Heart right ventricle (tissue), 16 donors: Measurements from ENCODE around the gene RPL39L. TPM values are rescaled to one million over a fixed set of nuclear protein-coding genes. Genes with fewer than 3 reads are reported as not detected.
A peak's percentile ranks its signal among the peaks of the same experiment; 100 is the strongest.

Experiments
- ATAC-seq, 8 donors: fragments of 200-7000 bp; cut with Tn5 transposase; one replicate each; pipeline ENCODE4 v1.9.1; 2020; ENCODE audit warnings: mild to moderate bottlenecking in 8 of 8, moderate library complexity in 8 of 8, moderate number of reproducible peaks in 1 of 8
- DNase-seq, 2 donors: peaks; one replicate each; pipeline ENCODE4 v3.0.0-alpha.2; 2020
- H3K27ac ChIP-seq, 10 donors: fragments of 200-600 bp; sonication (generic) in 2 of 10; one replicate each; pipeline versions ENCODE4 v1.5.0 to v1.8.0; 2020 to 2022; ENCODE audit warnings: mild to moderate bottlenecking in 3 of 10
- H3K27me3 ChIP-seq, 7 donors: fragments of 200-600 bp; one replicate each; pipeline ENCODE4 v1.8.0; 2021 to 2022; ENCODE audit warnings: mild to moderate bottlenecking in 2 of 7
- H3K36me3 ChIP-seq, 9 donors: fragments of 200-600 bp; sonication (generic) in 1 of 9; one replicate each; pipeline versions ENCODE4 v1.5.0 to v1.8.0; 2020 to 2022; ENCODE audit warnings: mild to moderate bottlenecking in 2 of 9
- H3K4me1 ChIP-seq, 9 donors: fragments of 200-600 bp; sonication (generic) in 1 of 9; one replicate each; pipeline versions ENCODE4 v1.5.0 to v1.8.0; 2020 to 2022; ENCODE audit warnings: mild to moderate bottlenecking in 4 of 9
- H3K4me3 ChIP-seq, 10 donors: fragments of 200-600 bp; sonication (generic) in 2 of 10; one replicate each; pipeline versions ENCODE4 v1.5.0 to v1.8.0; 2020 to 2022; ENCODE audit warnings: mild to moderate bottlenecking in 7 of 10, moderate library complexity in 2 of 10
- H3K9me3 ChIP-seq, 11 donors: fragments of 200-600 bp in 10 of 11; sonication (generic) in 2 of 11; one replicate each; pipeline versions ENCODE4 v1.5.0 to v1.8.0; 2013 to 2022; ENCODE audit warnings: mild to moderate bottlenecking in 2 of 11, control low read depth in 1 of 11, moderate library complexity in 1 of 11
- WGBS, 2 donors: extraction: QIAGEN DNeasy Blood & Tissue Kit; methylation state at CpG; one replicate each; pipeline ENCODE4 v1.1.7; 2013; ENCODE audit warnings: inconsistent platforms in 1 of 2; 5-methylcytosine and 5-hydroxymethylcytosine counted together
- intact Hi-C, 10 donors: fragments of 100-400 bp; cut with DNase I; formaldehyde crosslinking; loops; one replicate each; pipeline versions ENCODE4 v1.11.1 to v1.14.2; 2022
- polyA plus RNA-seq, 2 donors: library from polyadenylated mRNA; stranded (reverse); fragments of 200-250 nt; gene quantifications; one replicate each; pipeline ENCODE4 v1.2.3, GENCODE V29; 2013
- total RNA-seq, 10 donors: library from RNA; stranded (reverse); fragmentation: NEBNext Ultra II Directional in 3 of 10; extraction: Animal tissue kit (Norgen Biotek cat#: 25700) in 3 of 10; gene quantifications; one replicate each; pipeline versions ENCODE4 v1.2.1 to v1.2.4, GENCODE V29; 2021 to 2023
- TF ChIP-seq, protein P1 (sequence below), 9 donors: fragments of 200-600 bp; sonication (generic) in 2 of 9; IDR thresholded peaks; one replicate each; pipeline versions ENCODE4 v1.5.0 to v1.8.0; 2021 to 2022; ENCODE audit warnings: antibody characterized with exemption in 9 of 9, mild to moderate bottlenecking in 5 of 9, moderate library complexity in 1 of 9
- donor health status: Arrhythmogenic right ventricular cardiomyopathy.
- donor health status: ischemic (EF 13 %, LVEDD 7.1; RV severe dilation, severe dysfunction).
- donor health status: healthy with polysubstance abuse.
- donor health status: DM: no; HTN: yes; CAD: no.
- donor health status: DM: no; HTN: no; CAD: no.
- donor health status: ischemic (EF 25% LVEDD 6.9; RV normal size, moderate dysfunction).
- donor health status: ischemic (EF 25% LVEDD 5.7; RV mildly dilated, moderate dysfunction).
- donor health status: healthy.
- donor health status: DM: yes; HTN: yes; CAD: no.
- donor health status: Ischemic cardiomyopathy.
- donor health status: ischemic (EF 35%, LVEDD 5.7; RV mildly dilated, moderate dysfunction).
- donor health status: nonischemic (EF 11% LVEDD 7.7; RV severe dilation, severe dysfunction).
- donor health status: DM: yes; HTN: yes; CAD: no.
- donor health status: PGD.
- donor health status: ischemic (EF 29% LVEDD 5.4; RV normal size, mild dysfunction).
- donor health status: nonischemic (EF 23%, LVEDD 6.1; RV moderate dilation, normal function).

The RPL39L gene
- total and polyA plus RNA-seq, 12 donors: 0.44 to 17.8 (median 5.6) TPM

DNA sequence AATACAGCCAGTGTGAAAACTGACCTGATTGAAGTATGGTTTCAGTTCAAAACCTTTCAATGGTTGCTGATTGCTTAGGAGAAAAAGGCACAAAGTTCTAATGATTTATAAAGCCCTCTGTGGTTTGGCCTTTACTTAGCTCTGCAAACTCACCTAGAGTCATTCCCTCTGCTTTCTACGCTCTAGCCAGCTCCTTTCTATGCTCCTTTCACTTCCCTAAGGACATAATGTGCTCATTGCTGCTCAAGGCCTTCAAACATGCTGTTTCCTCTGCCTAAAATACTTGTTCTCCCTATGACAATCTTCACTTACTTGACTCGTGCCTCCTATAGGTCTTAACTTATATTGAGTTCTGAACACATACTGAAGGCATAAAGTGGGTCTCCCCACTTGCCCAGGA is 19.0 kb downstream of the RPL39L start:
- Histone ChIP-seq H3K9me3 (no peaks in the 10 kb centered on the region), H3K27me3 (no peaks in the 10 kb centered on the region), H3K27ac (no peak overlapping the region), H3K36me3 (no peaks in the 10 kb centered on the region), H3K4me3 (no peak overlapping the region), H3K4me1 (no peaks in the 10 kb centered on the region)
- intact Hi-C loops: loop anchor here in 1 of 10 donors (5.0 kb wide), 1 partner anchor 42 kb away; no protein-coding TSS in a partner anchor
- peak in 1 of 8 donors; percentile 46 for ATAC-seq
- no peak for DNase-seq
- WGBS, 2 donors: 88 to 93% methylated on average over 2 of the region's 2 CpGs
- TF ChIP-seq, protein P1, sequence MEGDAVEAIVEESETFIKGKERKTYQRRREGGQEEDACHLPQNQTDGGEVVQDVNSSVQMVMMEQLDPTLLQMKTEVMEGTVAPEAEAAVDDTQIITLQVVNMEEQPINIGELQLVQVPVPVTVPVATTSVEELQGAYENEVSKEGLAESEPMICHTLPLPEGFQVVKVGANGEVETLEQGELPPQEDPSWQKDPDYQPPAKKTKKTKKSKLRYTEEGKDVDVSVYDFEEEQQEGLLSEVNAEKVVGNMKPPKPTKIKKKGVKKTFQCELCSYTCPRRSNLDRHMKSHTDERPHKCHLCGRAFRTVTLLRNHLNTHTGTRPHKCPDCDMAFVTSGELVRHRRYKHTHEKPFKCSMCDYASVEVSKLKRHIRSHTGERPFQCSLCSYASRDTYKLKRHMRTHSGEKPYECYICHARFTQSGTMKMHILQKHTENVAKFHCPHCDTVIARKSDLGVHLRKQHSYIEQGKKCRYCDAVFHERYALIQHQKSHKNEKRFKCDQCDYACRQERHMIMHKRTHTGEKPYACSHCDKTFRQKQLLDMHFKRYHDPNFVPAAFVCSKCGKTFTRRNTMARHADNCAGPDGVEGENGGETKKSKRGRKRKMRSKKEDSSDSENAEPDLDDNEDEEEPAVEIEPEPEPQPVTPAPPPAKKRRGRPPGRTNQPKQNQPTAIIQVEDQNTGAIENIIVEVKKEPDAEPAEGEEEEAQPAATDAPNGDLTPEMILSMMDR (IDR thresholded peaks at IDR 0.05): no peak

DNA sequence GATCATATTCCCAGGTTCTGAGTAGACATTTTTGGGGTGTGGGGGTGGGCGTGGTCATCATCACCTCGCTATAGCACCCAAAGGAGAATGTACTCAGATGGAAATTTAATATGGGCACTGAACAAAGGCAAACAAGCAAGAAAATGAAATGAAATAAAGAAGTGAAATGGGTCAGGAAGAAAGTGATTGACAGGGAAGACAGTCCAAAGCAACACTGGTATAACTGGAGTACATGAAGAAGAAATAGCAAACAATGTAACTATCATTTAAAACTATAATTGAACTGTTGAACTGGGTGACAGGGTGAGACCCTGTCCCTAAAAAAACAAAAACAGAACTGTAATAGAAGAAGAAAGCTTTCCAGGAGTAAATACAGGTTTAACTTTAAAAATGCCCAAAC is 24.8 kb downstream of the RPL39L start:
- 89 to 96% methylated on average over 2 of the region's 2 CpGs for WGBS, 2 donors

GRCh38 chr3:187112934-187113793 is 26.1 kb downstream of the RPL39L start:
- Histone ChIP-seq H3K27ac (no peak overlapping the region), H3K4me3 (no peak overlapping the region), H3K9me3 (no peaks in the 10 kb centered on the region), H3K36me3 (no peaks in the 10 kb centered on the region), H3K27me3 (no peaks in the 10 kb centered on the region), H3K4me1 (peaks cover 0 to 2% (median 0%) of the 10 kb centered on the region in 9 donors)
- DNase-seq (no peak), ATAC-seq (no peak)
- 41 to 45% methylated on average over 2 of the region's 2 CpGs for WGBS, 2 donors
- TF ChIP-seq, protein P1 (IDR thresholded peaks at IDR 0.05): peak; percentile 27 to 74 (median 63)
- intact Hi-C loops: loop anchor here in 8 of 10 donors (1.0 to 10.0 kb wide), 4 partner anchors 30 to 54 kb away; no protein-coding TSS in a partner anchor

More for the DNA sequence above, 24.8 kb downstream of the RPL39L start:
- H3K4me1 ChIP-seq: no peaks in the 10 kb centered on the region
- no peaks in the 10 kb centered on the region for H3K27me3 ChIP-seq
- H3K4me3 ChIP-seq: no peak overlapping the region
- intact Hi-C loops: loop anchor here in 7 of 10 donors (5.0 to 10.0 kb wide), 3 partner anchors 48 to 53 kb away; no protein-coding TSS in a partner anchor
- DNase-seq (no peak), ATAC-seq (no peak)
- H3K36me3 ChIP-seq: no peaks in the 10 kb centered on the region
- TF ChIP-seq, protein P1 (IDR thresholded peaks at IDR 0.05): no peak
- H3K9me3 ChIP-seq: no peaks in the 10 kb centered on the region
- no peak overlapping the region for H3K27ac ChIP-seq

GRCh38 chr3:187110156-187110555 is 29.1 kb downstream of the RPL39L start:
- H3K27me3 ChIP-seq: no peaks in the 10 kb centered on the region
- 85 to 87% methylated on average over 1 of the region's 1 CpG for WGBS, 2 donors
- intact Hi-C loops: loop anchor here in 7 of 10 donors (5.0 to 10.0 kb wide), 3 partner anchors 52 to 57 kb away; no protein-coding TSS in a partner anchor
- peaks cover 0 to 12% (median 4%) of the 10 kb centered on the region in 9 donors for H3K4me1 ChIP-seq
- ATAC-seq (no peak), DNase-seq (no peak)
- H3K9me3 ChIP-seq: no peaks in the 10 kb centered on the region
- no peaks in the 10 kb centered on the region for H3K36me3 ChIP-seq
- H3K27ac ChIP-seq: no peak overlapping the region
- TF ChIP-seq, protein P1 (IDR thresholded peaks at IDR 0.05): no peak
- H3K4me3 ChIP-seq: no peak overlapping the region
